Neural progenitor cell (in vitro differentiated cells): ENCODE measurements around the gene CTDNEP1.

Experiments used
- CTCF ChIP-seq: fragments of 200-600 bp; sonication (generic); IDR thresholded peaks from 2 replicates; pipeline ENCODE4 v1.5.1; 2017; ENCODE audit warnings: antibody characterized with exemption, mild to moderate bottlenecking
- EZH2 ChIP-seq: fragments of 200-600 bp; sonication (generic); IDR thresholded peaks from 2 replicates; pipeline ENCODE4 v1.6.1; 2017; ENCODE audit warnings: antibody characterized with exemption, mild to moderate bottlenecking, moderate library complexity
- EZH2phosphoT487 ChIP-seq: fragments of 200-600 bp; sonication (generic); IDR thresholded peaks from 2 replicates; pipeline ENCODE4 v1.6.1; 2017; ENCODE audit warnings: antibody characterized with exemption

GRCh38 chr17:7239091-7240027 is 12.2 kb downstream of the CTDNEP1 start, which contains the start of gene PHF23:
- TF ChIP-seq CTCF = no peak
- no peak for TF ChIP-seq EZH2phosphoT487
- no peak for TF ChIP-seq EZH2
